ENCODE data around the gene IGIP. TPM values are rescaled to one million over a fixed set of nuclear protein-coding genes. Genes with fewer than 3 reads are reported as not detected.

Gene IGIP
- total RNA-seq, 1 donor from 2014 or later, result 1.6 TPM

DNA sequence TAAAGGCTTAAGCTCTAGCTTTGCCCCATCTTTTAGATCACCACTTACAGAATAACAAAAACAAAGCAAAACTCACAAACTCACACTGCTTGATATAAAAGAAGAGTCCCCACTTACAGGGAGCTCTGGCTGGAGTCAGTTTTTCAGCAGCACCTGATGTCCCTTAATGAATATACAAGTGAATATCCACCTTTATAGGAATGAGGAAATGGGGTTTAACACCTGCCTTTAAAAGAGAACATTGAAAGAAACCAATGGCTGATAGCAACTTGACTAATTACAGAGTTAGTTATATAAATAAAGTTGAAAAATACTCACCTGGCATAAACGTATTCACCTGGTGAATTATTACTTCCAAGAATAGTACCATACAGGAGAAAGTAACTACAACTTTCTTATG lies 32.6 kb upstream of the IGIP start:
- peaks cover 3% of the 10 kb centered on the region for H3K9me3 Mint-ChIP-seq
- no peak for DNase-seq (ENCODE audit: low spot score)
- no peaks in the 10 kb centered on the region for H3K4me1 Mint-ChIP-seq
- H3F3A ChIP-seq (ENCODE audit: low read depth), result no peaks in the 10 kb centered on the region
- no peak overlapping the region for H3K4me3 Mint-ChIP-seq
- H3K79me2 ChIP-seq (ENCODE audit: low read depth), result no peaks in the 10 kb centered on the region
- no peaks in the 10 kb centered on the region for H4K20me1 ChIP-seq (ENCODE audit: low read depth)
- H3K27ac ChIP-seq, result no peak overlapping the region
- no peak overlapping the region for H2AFZ ChIP-seq (replicated peaks)
- no peaks in the 10 kb centered on the region for H3K36me3 Mint-ChIP-seq
- no peak overlapping the region for H3K4me2 ChIP-seq
- no peak overlapping the region for H3K4me3 ChIP-seq
- no peaks in the 10 kb centered on the region for H3K36me3 ChIP-seq
- no peak overlapping the region for H3K27ac Mint-ChIP-seq
- H3K9ac ChIP-seq, result no peak overlapping the region
- H3K4me1 ChIP-seq, result no peaks in the 10 kb centered on the region
- no peak for TF ChIP-seq EZH2phosphoT487 (IDR thresholded peaks at IDR 0.05)
- TF ChIP-seq EZH2 (IDR thresholded peaks at IDR 0.05), result no peak
- TF ChIP-seq, protein P1, sequence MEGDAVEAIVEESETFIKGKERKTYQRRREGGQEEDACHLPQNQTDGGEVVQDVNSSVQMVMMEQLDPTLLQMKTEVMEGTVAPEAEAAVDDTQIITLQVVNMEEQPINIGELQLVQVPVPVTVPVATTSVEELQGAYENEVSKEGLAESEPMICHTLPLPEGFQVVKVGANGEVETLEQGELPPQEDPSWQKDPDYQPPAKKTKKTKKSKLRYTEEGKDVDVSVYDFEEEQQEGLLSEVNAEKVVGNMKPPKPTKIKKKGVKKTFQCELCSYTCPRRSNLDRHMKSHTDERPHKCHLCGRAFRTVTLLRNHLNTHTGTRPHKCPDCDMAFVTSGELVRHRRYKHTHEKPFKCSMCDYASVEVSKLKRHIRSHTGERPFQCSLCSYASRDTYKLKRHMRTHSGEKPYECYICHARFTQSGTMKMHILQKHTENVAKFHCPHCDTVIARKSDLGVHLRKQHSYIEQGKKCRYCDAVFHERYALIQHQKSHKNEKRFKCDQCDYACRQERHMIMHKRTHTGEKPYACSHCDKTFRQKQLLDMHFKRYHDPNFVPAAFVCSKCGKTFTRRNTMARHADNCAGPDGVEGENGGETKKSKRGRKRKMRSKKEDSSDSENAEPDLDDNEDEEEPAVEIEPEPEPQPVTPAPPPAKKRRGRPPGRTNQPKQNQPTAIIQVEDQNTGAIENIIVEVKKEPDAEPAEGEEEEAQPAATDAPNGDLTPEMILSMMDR (IDR thresholded peaks at IDR 0.05), result no peak
- peaks cover 4% of the 10 kb centered on the region for H3K27me3 Mint-ChIP-seq (ENCODE audit: insufficient read depth, low read depth)
- H3K9me3 ChIP-seq (ENCODE audit: low read depth), result no peaks in the 10 kb centered on the region
- peaks cover 78% of the 10 kb centered on the region for H3K27me3 ChIP-seq

GRCh38 chr5:140093866-140094265 lies 31.9 kb upstream of the IGIP start:
- peaks cover 80% of the 10 kb centered on the region for H3K27me3 ChIP-seq
- no peaks in the 10 kb centered on the region for H3F3A ChIP-seq (ENCODE audit: low read depth)
- H3K4me3 Mint-ChIP-seq, result no peak overlapping the region
- peaks cover 3% of the 10 kb centered on the region for H3K9me3 Mint-ChIP-seq
- no peaks in the 10 kb centered on the region for H3K9me3 ChIP-seq (ENCODE audit: low read depth)
- H2AFZ ChIP-seq (replicated peaks), result no peak overlapping the region
- H3K4me1 ChIP-seq, result no peaks in the 10 kb centered on the region
- H3K36me3 ChIP-seq, result no peaks in the 10 kb centered on the region
- no peaks in the 10 kb centered on the region for H3K4me1 Mint-ChIP-seq
- no peak overlapping the region for H3K9ac ChIP-seq
- no peak overlapping the region for H3K27ac Mint-ChIP-seq
- H3K27me3 Mint-ChIP-seq (ENCODE audit: insufficient read depth, low read depth), result peaks cover 2% of the 10 kb centered on the region
- H3K27ac ChIP-seq, result no peak overlapping the region
- TF ChIP-seq EZH2 (IDR thresholded peaks at IDR 0.05) (no peak), EZH2phosphoT487 (IDR thresholded peaks at IDR 0.05) (no peak)
- TF ChIP-seq, protein P1 (IDR thresholded peaks at IDR 0.05), result no peak
- no peak overlapping the region for H3K4me3 ChIP-seq
- H3K4me2 ChIP-seq, result no peak overlapping the region
- no peaks in the 10 kb centered on the region for H4K20me1 ChIP-seq (ENCODE audit: low read depth)
- DNase-seq (ENCODE audit: low spot score), result no peak
- H3K79me2 ChIP-seq (ENCODE audit: low read depth), result no peaks in the 10 kb centered on the region
- no peaks in the 10 kb centered on the region for H3K36me3 Mint-ChIP-seq

- Histone ChIP-seq H3K9ac (no peak overlapping the region), H3K27me3 (peaks cover 80% of the 10 kb centered on the region), H3K79me2 (ENCODE audit: low read depth) (no peaks in the 10 kb centered on the region), H4K20me1 (ENCODE audit: low read depth) (no peaks in the 10 kb centered on the region), H2AFZ (replicated peaks) (no peak overlapping the region), H3K36me3 (no peaks in the 10 kb centered on the region), H3K4me2 (no peak overlapping the region), H3K27ac (no peak overlapping the region), H3F3A (ENCODE audit: low read depth) (no peaks in the 10 kb centered on the region), H3K4me1 (no peaks in the 10 kb centered on the region), H3K4me3 (no peak overlapping the region), H3K9me3 (ENCODE audit: low read depth) (no peaks in the 10 kb centered on the region)
- peaks cover 3% of the 10 kb centered on the region for H3K9me3 Mint-ChIP-seq
- no peaks in the 10 kb centered on the region for H3K4me1 Mint-ChIP-seq
- no peak for DNase-seq (ENCODE audit: low spot score)
- no peak overlapping the region for H3K27ac Mint-ChIP-seq
- no peak overlapping the region for H3K4me3 Mint-ChIP-seq
- peaks cover 6% of the 10 kb centered on the region for H3K27me3 Mint-ChIP-seq (ENCODE audit: insufficient read depth, low read depth)
- H3K36me3 Mint-ChIP-seq, result no peaks in the 10 kb centered on the region
- TF ChIP-seq EZH2phosphoT487 (IDR thresholded peaks at IDR 0.05) (no peak), EZH2 (IDR thresholded peaks at IDR 0.05) (no peak)
- TF ChIP-seq, protein P1 (IDR thresholded peaks at IDR 0.05), result no peak
Measured at GRCh38 chr5:140094889-140095288, 30.8 kb upstream of the IGIP start.

Measured in neural progenitor cell (in vitro differentiated cells).